GM10248 (cell line): Measurements from ENCODE around the gene PIK3CG.

Experiments
- CTCF ChIA-PET: fragments of 300-600 bp; sonication (Branson Sonifier 250); formaldehyde crosslinking; extraction: SDS; loops from one replicate; lab custom pipeline; 2021; ENCODE audit warnings: antibody characterized with exemption; lab: Yijun Ruan, JAX
- POLR2A ChIA-PET: fragments of 350-650 bp; sonication (Branson Sonifier 250); formaldehyde crosslinking; extraction: SDS; loops from one replicate; lab custom pipeline; 2020; ENCODE audit warnings: antibody characterized with exemption; lab: Yijun Ruan, JAX
- DNase-seq: peaks from one replicate; pipeline ENCODE4 v3.0.0; 2012; ENCODE audit errors: extremely low spot score
- TF ChIP-seq, protein P1 (sequence below): IDR thresholded peaks from 2 replicates; pipeline ENCODE4 v1.5.1; 2012; ENCODE audit warnings: mild to moderate bottlenecking, low read depth; ENCODE audit errors: extremely low read depth, missing control alignments, control extremely low read depth

Gene PIK3CG

DNA sequence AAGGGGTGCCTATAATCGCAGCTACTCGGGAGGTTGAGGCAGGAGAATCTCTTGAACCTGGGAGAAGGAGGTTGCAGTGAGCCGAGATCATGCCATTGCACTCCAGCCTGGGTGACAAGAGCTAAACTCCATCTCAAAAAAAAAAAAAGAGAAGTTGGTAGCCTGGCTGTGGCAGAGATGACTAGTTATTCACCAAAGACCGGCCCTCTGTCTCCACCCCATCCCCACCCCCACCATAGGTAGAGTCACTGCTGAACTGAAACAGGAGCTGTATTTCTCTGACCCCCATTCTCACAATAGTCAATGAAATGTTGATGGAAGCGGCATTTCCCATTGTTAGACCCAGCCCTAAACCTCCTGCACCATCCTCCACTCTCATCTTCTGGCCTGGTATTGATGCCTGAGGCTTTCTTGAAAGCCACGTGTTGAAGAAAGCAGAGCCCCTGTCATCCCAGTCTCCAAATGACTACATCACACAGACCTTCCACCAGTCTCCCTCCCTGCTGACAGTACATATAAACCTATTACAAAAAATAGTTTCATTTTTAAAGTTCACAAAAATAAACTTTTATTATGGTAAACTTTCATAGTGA lies 9.4 kb upstream of the PIK3CG start:
- ChIA-PET POLR2A (interaction anchor here (0.7 kb wide), 1 partner anchor 124 kb away, joined by 3 read pairs; no protein-coding TSS in a partner anchor), CTCF (interaction anchor here (2.1 kb wide), 1 partner anchor 10 kb away, joined by 6 read pairs; no protein-coding TSS in a partner anchor)
- no peak for DNase-seq
- TF ChIP-seq, protein P1, sequence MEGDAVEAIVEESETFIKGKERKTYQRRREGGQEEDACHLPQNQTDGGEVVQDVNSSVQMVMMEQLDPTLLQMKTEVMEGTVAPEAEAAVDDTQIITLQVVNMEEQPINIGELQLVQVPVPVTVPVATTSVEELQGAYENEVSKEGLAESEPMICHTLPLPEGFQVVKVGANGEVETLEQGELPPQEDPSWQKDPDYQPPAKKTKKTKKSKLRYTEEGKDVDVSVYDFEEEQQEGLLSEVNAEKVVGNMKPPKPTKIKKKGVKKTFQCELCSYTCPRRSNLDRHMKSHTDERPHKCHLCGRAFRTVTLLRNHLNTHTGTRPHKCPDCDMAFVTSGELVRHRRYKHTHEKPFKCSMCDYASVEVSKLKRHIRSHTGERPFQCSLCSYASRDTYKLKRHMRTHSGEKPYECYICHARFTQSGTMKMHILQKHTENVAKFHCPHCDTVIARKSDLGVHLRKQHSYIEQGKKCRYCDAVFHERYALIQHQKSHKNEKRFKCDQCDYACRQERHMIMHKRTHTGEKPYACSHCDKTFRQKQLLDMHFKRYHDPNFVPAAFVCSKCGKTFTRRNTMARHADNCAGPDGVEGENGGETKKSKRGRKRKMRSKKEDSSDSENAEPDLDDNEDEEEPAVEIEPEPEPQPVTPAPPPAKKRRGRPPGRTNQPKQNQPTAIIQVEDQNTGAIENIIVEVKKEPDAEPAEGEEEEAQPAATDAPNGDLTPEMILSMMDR, result no peak

DNA sequence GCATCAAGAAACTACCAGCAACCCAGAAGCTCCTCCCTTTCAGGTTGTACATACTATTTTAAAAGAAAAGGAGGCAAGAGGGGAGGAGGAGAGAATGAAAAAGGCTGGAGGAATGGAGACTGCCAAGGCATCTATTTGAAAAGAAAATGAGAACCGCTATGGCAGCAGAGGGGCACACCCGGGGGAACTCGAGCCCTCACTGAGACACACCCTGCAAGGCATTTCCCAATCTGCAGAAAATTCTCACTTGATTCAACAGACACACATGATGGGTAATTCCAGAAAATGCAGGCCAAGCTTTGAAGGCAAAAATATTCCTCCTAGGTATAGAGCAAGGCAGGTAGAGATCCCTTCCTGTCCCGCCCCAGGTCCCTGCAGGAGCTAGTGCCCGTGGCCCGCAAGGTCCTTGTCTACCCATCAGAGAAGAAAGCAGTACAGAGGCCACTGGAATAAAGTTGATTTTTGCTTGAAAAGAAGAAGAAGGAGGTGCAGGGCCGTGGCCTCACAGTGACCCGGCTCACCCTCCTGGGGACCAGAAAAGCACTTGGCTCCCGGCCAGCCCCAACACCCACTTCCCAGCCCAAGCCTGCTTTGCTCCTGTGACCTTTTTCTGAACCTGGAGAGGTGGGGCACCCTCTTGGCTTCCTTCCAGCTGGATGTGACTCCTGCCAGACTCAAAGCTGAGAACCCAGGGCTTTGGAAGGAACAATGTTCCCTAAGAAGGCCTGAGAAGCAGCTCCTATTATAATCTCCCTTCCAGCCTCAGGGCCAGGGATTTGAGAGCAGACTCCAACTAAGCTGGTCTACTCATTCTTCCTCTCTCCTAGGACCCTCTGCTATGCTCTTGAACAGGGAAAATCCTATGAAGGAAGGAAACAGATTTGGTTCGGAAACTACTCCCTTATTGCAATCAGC lies 6.2 kb upstream of the PIK3CG start:
- no peak for DNase-seq
- TF ChIP-seq, protein P1, result no peak
- ChIA-PET POLR2A (no interaction called here), CTCF (interaction anchor here (1.6 to 2.3 kb wide), 2 partner anchors 10 kb away, joined by 3 to 10 read pairs; no protein-coding TSS in a partner anchor)

DNA sequence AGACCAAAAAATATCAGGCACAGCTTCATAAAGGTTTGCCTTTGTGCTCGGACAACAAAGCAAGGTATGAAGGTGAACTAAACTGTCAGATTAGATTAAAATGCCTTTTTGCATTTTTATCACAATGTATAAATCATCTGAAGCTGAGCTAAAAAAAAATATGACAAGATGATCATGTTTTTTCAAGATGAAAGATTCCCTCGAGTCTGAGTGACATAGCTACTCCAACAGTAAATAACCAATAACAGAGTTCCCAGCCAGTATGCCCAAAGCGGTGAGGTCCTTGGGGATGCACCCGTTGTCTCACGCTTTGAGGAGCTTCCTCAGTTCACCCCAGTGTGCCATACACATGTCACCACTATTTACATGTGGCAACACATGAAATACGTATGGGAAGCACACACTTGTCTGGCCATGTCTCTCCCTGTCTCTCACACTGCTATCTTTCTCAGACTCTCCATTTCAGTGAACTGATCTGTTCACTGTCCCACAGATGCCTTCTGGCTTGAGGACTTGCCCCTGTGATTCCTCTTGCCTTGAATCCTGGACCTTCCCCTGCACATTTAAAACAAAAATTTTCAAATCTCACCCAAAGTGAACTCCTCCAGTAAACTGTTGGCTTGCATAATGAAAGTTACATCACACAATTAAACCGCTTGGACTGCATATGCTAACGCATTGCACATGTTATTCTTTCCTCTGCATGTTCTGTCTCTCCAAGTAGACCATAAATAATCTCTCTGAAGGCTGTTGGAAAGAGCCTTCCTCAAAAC lies 2.6 kb upstream of the PIK3CG start:
- ChIA-PET CTCF (interaction anchor here (1.8 kb wide), 1 partner anchor 28 kb away, joined by 4 read pairs; no protein-coding TSS in a partner anchor), POLR2A (no interaction called here)
- TF ChIP-seq, protein P1, result no peak
- DNase-seq, result no peak

DNA sequence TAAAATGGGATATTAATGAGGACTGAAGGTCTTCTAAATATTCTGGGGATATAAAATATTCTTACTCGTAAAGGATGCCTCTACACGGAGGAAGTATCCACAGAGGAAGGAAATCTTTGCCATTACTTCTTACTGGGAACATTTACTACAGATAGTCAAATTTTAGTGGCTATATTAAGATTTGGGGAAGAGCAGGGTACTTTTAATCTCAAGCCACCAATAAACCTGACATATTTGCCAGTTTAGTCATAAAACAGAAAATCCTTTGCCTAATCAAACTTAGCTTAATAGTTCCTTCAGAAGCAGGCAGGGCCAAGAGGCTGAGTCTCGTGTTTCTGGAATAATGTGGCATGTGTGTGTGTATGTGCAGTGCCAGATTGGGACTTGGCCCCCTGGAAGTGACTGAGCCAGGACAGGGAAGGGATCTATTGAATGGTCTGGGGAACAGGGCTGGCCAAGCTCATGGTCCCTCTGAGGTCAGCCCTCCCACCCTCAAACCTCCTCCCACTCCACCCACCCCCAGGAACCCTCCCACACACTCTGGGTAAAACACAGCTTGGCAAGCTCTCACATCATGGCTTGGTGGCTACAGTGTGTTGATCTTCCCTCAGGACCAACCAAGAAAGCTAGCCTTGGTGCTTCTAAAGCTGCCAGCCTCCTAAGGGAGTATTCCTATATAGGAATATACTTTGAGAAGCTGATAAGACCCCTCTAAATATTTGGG lies 1.6 kb upstream of the PIK3CG start:
- ChIA-PET POLR2A (no interaction called here), CTCF (interaction anchor here (1.2 kb wide), 1 partner anchor 14 kb away, joined by 3 read pairs; no protein-coding TSS in a partner anchor)
- TF ChIP-seq, protein P1, result no peak
- DNase-seq, result no peak

DNA sequence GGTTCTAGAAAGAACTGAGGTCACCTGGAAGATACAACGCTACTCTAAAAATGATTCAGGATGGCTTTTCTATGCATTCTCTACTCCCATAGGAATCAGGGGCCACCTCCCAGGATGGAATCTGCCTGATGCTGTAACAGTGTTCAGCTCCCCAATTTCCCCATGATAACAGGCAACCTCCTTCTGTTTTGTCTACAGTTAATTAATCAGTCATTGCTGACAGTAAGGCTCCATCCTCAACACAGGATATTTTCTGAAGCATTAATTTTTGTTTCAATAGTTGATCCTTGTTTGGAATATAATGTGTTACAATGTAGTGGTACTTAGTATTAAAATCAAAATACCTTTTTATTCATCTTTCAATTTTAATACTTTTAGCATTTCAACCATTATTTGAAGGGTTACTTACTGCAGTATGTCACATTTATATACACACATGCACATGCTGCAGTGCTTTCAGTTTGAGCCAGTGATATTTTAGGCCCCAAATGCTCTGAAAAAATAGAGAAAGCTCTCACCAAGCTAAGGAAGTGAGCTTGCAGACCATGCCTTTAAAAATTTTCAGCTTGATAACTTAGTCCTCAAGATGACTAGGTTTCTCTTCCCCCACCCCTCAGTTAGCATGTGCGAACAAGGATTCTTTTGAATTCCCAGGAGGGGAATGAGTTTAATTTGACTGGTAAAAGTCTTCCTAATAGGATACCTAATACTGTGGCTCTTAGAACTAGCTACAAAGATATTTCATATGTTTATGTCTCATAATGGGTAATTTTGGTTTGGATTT lies 592 bp upstream of the PIK3CG start:
- ChIA-PET CTCF (interaction anchor here (1.1 to 1.2 kb wide), 2 partner anchors 15 to 259 kb away, joined by 3 read pairs; no protein-coding TSS in a partner anchor), POLR2A (no interaction called here)
- peak; percentile 30 for DNase-seq
- TF ChIP-seq, protein P1, result no peak
